RWPE1 (cell line): ENCODE results near the gene OSM.
"Not testable (repeated sequence)": the region's sequence is repeated elsewhere in the genome, so short reads cannot be mapped to it uniquely, and the experiment has no call there.

ENCODE experiments used
- CTCF ChIA-PET: fragments of 350-600 bp; sonication (Branson Sonifier 250); formaldehyde crosslinking; extraction: SDS; loops from one replicate; lab custom pipeline; 2021; lab: Yijun Ruan, JAX
- POLR2A ChIA-PET: fragments of 400-600 bp; formaldehyde crosslinking; extraction: SDS; loops from one replicate; lab custom pipeline; 2020; ENCODE audit warnings: antibody characterized with exemption; ENCODE audit not compliant: low non-redundant PET; lab: Yijun Ruan, JAX
- DNase-seq: peaks from one replicate; pipeline ENCODE4 v3.0.0; 2012; ENCODE audit warnings: low spot score
- H3K27ac ChIP-seq: fragments of 450-650 bp; 2 replicates; pipeline ENCODE4 v1.5.1; 2017
- TF ChIP-seq, protein P1 (sequence below): fragments of 450-650 bp; conservative IDR thresholded peaks from 2 replicates; pipeline ENCODE4 v1.5.1; 2017; ENCODE audit warnings: low read depth, mild to moderate bottlenecking

Gene OSM

GRCh38 chr22:30217698-30218560 lies 48.7 kb downstream of the OSM start:
- peak overlapping the region; percentile 70 for H3K27ac ChIP-seq
- CTCF ChIA-PET, result interaction anchor here (0.7 kb wide), 1 partner anchor 261 kb away, joined by 3 read pairs; no protein-coding TSS in a partner anchor
- DNase-seq, result no peak
- TF ChIP-seq, protein P1, sequence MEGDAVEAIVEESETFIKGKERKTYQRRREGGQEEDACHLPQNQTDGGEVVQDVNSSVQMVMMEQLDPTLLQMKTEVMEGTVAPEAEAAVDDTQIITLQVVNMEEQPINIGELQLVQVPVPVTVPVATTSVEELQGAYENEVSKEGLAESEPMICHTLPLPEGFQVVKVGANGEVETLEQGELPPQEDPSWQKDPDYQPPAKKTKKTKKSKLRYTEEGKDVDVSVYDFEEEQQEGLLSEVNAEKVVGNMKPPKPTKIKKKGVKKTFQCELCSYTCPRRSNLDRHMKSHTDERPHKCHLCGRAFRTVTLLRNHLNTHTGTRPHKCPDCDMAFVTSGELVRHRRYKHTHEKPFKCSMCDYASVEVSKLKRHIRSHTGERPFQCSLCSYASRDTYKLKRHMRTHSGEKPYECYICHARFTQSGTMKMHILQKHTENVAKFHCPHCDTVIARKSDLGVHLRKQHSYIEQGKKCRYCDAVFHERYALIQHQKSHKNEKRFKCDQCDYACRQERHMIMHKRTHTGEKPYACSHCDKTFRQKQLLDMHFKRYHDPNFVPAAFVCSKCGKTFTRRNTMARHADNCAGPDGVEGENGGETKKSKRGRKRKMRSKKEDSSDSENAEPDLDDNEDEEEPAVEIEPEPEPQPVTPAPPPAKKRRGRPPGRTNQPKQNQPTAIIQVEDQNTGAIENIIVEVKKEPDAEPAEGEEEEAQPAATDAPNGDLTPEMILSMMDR, result no peak
- POLR2A ChIA-PET, result no interaction called here

GRCh38 chr22:30216710-30217109 lies 49.9 kb downstream of the OSM start:
- ChIA-PET POLR2A (no interaction called here), CTCF (no interaction called here)
- TF ChIP-seq, protein P1, result no peak
- H3K27ac ChIP-seq, result no peak overlapping the region; the same call in 1 of the 2 replicates
- no peak for DNase-seq

DNA sequence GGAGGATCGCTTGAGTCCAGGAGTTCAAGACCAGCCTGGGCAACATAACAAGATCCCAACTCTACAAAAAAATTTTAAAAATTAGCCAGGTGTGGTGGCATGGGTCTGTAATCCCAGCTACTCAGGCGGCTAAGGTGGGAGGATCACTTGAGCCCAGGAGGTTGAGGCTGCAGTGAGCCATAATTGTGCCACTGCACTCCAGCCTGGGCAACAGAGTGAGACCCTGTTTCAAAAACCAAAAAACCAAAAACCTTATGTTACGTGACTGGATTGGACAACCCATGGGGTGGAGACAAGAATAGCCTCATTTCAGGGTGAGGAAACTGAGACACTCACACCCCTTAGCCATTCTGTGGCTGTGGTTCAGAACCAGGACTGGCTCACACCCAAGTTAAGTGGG lies 50.4 kb downstream of the OSM start:
- CTCF ChIA-PET, POLR2A ChIA-PET, DNase-seq, H3K27ac ChIP-seq: not testable (repeated sequence)

DNA sequence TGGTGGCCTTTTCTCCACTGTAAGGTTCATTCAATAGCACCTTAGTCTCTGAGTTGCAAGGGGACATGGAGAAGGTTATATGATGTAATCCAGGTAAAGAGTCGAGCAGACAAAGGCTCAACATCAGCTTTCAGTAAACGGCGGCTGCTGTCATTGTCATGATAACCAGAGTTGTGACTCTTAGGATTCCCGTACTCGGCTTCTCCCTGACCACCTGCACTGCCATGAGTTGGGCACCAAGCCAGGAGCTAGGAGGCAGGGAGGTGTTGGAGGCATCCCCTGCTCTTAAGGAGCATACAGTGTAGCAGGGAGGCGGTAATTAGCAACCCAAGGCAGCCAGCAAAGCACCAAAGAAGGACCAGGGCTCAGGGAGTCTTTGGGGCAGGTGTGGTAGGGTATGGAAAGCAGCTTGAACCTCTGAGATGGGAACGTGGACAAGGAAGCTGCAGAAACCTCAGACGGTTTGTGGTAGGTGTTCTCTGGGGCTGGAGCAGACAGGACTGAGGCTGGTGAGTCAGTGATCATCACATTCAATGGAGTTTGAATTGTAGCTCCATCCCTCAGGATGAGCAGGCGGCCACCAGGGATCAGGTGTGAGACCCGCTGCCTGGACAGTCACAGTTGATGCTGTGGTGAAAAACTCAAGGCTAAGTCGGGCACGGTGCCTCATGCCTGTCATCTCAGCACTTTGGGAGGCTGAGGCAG lies 51.8 kb downstream of the OSM start:
- no peak for DNase-seq
- CTCF ChIA-PET, result no interaction called here
- TF ChIP-seq, protein P1, result no peak
- H3K27ac ChIP-seq, result no peak overlapping the region
- POLR2A ChIA-PET, result no interaction called here

GRCh38 chr22:30212996-30213441 lies 53.6 kb downstream of the OSM start:
- POLR2A ChIA-PET, result no interaction called here
- H3K27ac ChIP-seq, result peak overlapping the region; percentile 72
- TF ChIP-seq, protein P1, result no peak
- CTCF ChIA-PET, result interaction anchor here (0.7 kb wide), 1 partner anchor 62 kb away, joined by 4 read pairs; no protein-coding TSS in a partner anchor
- DNase-seq, result no peak
